Hepatocyte (in vitro differentiated cells): ENCODE data around the gene PAX7.

Experiments
- CTCF ChIP-seq: fragments of 200-600 bp; sonication (generic); IDR thresholded peaks from 2 replicates; pipeline ENCODE4 v1.5.1; 2016; ENCODE audit warnings: antibody characterized with exemption, mild to moderate bottlenecking; ENCODE audit not compliant: poor library complexity
- EZH2phosphoT487 ChIP-seq: fragments of 200-600 bp; sonication (generic); IDR thresholded peaks from one replicate; pipeline ENCODE4 v1.6.1; 2018; ENCODE audit warnings: antibody characterized with exemption, mild to moderate bottlenecking, low read depth, moderate library complexity; ENCODE audit not compliant: unreplicated experiment, severe bottlenecking

GRCh38 chr1:18641005-18641941 lies 10.6 kb downstream of the PAX7 start:
- TF ChIP-seq CTCF (no peak), EZH2phosphoT487 (peak; percentile 96)
